Esophagus (tissue), 2 donors: ENCODE measurements around the gene YIPF5. TPM values are rescaled to one million over a fixed set of nuclear protein-coding genes. Genes with fewer than 3 reads are reported as not detected.

ENCODE experiments used
- H3K27ac ChIP-seq, 2 donors: one replicate each; pipeline ENCODE4 v1.5.1; 2013; ENCODE audit warnings: low read depth in 2 of 2, mild to moderate bottlenecking in 2 of 2, inconsistent platforms in 1 of 2, low read length in 1 of 2, moderate library complexity in 1 of 2
- H3K27me3 ChIP-seq, 2 donors: one replicate each; pipeline ENCODE4 v1.6.1; 2013; ENCODE audit warnings: low read length in 2 of 2, control low read depth in 1 of 2, mild to moderate bottlenecking in 1 of 2; ENCODE audit not compliant: insufficient read depth in 2 of 2, control insufficient read depth in 1 of 2
- H3K36me3 ChIP-seq, 2 donors: one replicate each; pipeline ENCODE4 v1.6.1; 2013; ENCODE audit warnings: low read length in 1 of 2; ENCODE audit not compliant: control insufficient read depth in 2 of 2, insufficient read depth in 2 of 2
- H3K4me1 ChIP-seq, 2 donors: one replicate each; pipeline ENCODE4 v1.6.1; 2013; ENCODE audit warnings: low read length in 1 of 2; ENCODE audit not compliant: control insufficient read depth in 2 of 2, insufficient read depth in 2 of 2
- H3K4me3 ChIP-seq, 2 donors: one replicate each; pipeline ENCODE4 v1.5.1; 2013; ENCODE audit warnings: low read length in 2 of 2, mild to moderate bottlenecking in 2 of 2, low read depth in 1 of 2, moderate library complexity in 1 of 2
- H3K9me3 ChIP-seq, 2 donors: one replicate each; pipeline ENCODE4 v1.6.1; 2013; ENCODE audit warnings: mild to moderate bottlenecking in 2 of 2, low read depth in 1 of 2, low read length in 1 of 2, moderate library complexity in 1 of 2; ENCODE audit not compliant: control insufficient read depth in 2 of 2, insufficient read depth in 1 of 2
- WGBS, 2 donors: extraction: QIAGEN DNeasy Blood & Tissue Kit; methylation state at CpG; one replicate each; pipeline ENCODE4 v1.1.7; 2013; 5-methylcytosine and 5-hydroxymethylcytosine counted together
- polyA plus RNA-seq, 2 donors: library from polyadenylated mRNA; stranded (reverse); fragments of 200-250 nt; gene quantifications; one replicate each; pipeline ENCODE4 v1.2.3, GENCODE V29; 2013
- donor health status: healthy with polysubstance abuse.
- donor health status: Bipolar disorder and iron deficiency.

YIPF5 gene
- 10 to 100 TPM in 1 of 2 donors, 1 to 10 TPM in 1; 7.1 to 15.1 TPM for polyA plus RNA-seq

GRCh38 chr5:144170276-144171024, at the start of gene YIPF5, which contains the start of gene KCTD16:
YIPF5 (minus strand) TSS chr5:144170659; CDS start chr5:144169955, 704 bp downstream.
KCTD16 (plus strand) TSS chr5:144170873.
- Histone ChIP-seq H3K4me1 (no peaks in the 10 kb centered on the region), H3K4me3 (peak within 1 kb of the TSS; percentile 84 to 99), H3K36me3 (no peaks in the 10 kb centered on the region), H3K9me3 (no peaks in the 10 kb centered on the region), H3K27me3 (no peaks in the 10 kb centered on the region), H3K27ac (peak within 1 kb of the TSS; percentile 74 to 82)
- 0% methylated on average over 39 of the region's 39 CpGs for WGBS, 2 donors

GRCh38 chr5:144219869-144220268, 49.4 kb upstream of the YIPF5 start:
- WGBS, 2 donors, result 65 to 70% methylated on average over 3 of the region's 3 CpGs
- H3K4me1 ChIP-seq, result no peaks in the 10 kb centered on the region

DNA sequence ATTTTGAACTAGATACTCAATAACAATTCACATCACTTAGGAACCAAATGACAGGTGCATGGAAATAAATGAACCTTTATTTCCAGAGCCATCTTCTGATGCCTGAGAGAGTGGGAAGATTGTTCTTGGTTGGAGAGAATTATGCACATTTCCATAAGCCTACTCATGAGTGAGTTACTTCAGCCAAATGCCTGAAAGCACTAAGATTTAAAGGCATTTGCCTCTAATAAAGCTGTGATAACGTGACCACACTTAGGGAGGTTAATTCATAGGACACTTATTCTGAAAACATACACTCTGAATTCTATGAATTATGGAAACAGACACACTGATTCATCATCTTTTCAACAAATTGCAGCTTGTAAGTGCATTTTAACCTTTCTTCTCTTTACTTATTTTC, 40.2 kb upstream of the YIPF5 start:
- Histone ChIP-seq H3K4me1 (no peaks in the 10 kb centered on the region), H3K27ac (no peak overlapping the region), H3K9me3 (no peaks in the 10 kb centered on the region), H3K27me3 (peaks cover 0 to 4% of the 10 kb centered on the region in 2 donors), H3K4me3 (no peak overlapping the region), H3K36me3 (no peaks in the 10 kb centered on the region)
- 41 to 61% methylated on average over 1 of the region's 1 CpG for WGBS, 2 donors

More at GRCh38 chr5:144219869-144220268, 49.4 kb upstream of the YIPF5 start:
- no peaks in the 10 kb centered on the region for H3K27me3 ChIP-seq
- H3K9me3 ChIP-seq, result no peaks in the 10 kb centered on the region
- H3K4me3 ChIP-seq, result no peak overlapping the region
- H3K36me3 ChIP-seq, result no peaks in the 10 kb centered on the region
- H3K27ac ChIP-seq, result no peak overlapping the region

- H3K4me1 ChIP-seq, result no peaks in the 10 kb centered on the region
- no peaks in the 10 kb centered on the region for H3K36me3 ChIP-seq
- peaks cover 4 to 8% of the 10 kb centered on the region in 2 donors for H3K27me3 ChIP-seq
- 57 to 77% methylated on average over 4 of the region's 4 CpGs for WGBS, 2 donors
- no peaks in the 10 kb centered on the region for H3K9me3 ChIP-seq
- H3K27ac ChIP-seq, result no peak overlapping the region
- H3K4me3 ChIP-seq, result no peak overlapping the region
Measured at GRCh38 chr5:144209361-144209760, 38.9 kb upstream of the YIPF5 start.

- no peak overlapping the region for H3K4me3 ChIP-seq
- H3K36me3 ChIP-seq, result no peaks in the 10 kb centered on the region
- no peak overlapping the region for H3K27ac ChIP-seq
- no peaks in the 10 kb centered on the region for H3K9me3 ChIP-seq
- H3K27me3 ChIP-seq, result peaks cover 4 to 8% of the 10 kb centered on the region in 2 donors
- H3K4me1 ChIP-seq, result no peaks in the 10 kb centered on the region
Measured at GRCh38 chr5:144207875-144208444, 37.5 kb upstream of the YIPF5 start.

GRCh38 chr5:144206141-144206540, 35.7 kb upstream of the YIPF5 start:
- 39 to 66% methylated on average over 2 of the region's 2 CpGs for WGBS, 2 donors
- peaks cover 4 to 8% of the 10 kb centered on the region in 2 donors for H3K27me3 ChIP-seq
- H3K36me3 ChIP-seq, result no peaks in the 10 kb centered on the region
- H3K4me1 ChIP-seq, result no peaks in the 10 kb centered on the region
- H3K4me3 ChIP-seq, result no peak overlapping the region
- H3K27ac ChIP-seq, result no peak overlapping the region
- no peaks in the 10 kb centered on the region for H3K9me3 ChIP-seq

- H3K4me1 ChIP-seq, result no peaks in the 10 kb centered on the region
- no peaks in the 10 kb centered on the region for H3K36me3 ChIP-seq
- no peak overlapping the region for H3K4me3 ChIP-seq
- H3K27ac ChIP-seq, result no peak overlapping the region
- 2% methylated on average over 26 to 31 of the region's 31 CpGs for WGBS, 2 donors
- H3K9me3 ChIP-seq, result no peaks in the 10 kb centered on the region
- peaks cover 4 to 8% of the 10 kb centered on the region in 2 donors for H3K27me3 ChIP-seq
Measured at GRCh38 chr5:144205141-144205551, 34.7 kb upstream of the YIPF5 start.

DNA sequence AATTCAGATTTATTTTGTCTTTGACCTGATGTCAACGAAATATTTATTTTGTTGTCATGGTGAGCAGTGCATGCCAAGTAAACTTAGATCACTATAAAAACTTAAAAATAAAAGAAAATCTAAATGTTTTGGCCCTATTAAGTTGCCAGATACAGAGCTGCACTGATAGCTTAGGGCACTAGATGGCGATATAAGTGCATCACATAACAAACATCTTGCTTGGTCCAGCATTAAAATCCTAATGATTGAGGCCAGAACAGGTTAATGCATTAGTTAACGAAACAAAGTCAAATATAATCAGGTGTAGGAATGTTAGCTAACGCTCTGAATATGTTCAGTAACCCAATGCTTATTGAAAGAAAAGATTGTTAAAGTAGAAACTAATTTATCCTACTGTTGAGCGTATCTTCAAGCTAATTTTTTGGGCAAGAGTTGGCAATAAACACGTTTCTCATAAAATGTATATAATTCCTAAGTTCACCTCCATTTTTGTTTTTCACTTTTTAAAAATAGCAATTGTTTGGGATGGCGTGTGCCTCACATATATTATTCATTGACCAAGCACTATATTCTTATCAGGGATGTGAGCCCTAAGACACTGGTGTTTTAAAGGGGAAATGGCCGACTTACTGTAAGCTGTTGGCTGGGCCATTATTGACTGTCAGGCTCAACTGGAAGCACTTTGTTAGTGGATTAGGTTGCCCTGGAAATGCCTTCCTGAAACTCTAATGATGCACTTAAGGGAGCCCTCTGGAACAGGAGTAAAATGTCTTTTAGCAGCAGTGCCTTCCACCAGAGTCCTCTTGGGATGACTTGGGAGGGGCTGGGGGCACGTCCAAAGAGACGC, 33.5 kb upstream of the YIPF5 start:
- 37 to 38% methylated on average over 10 of the region's 10 CpGs for WGBS, 2 donors
- Histone ChIP-seq H3K4me3 (no peak overlapping the region), H3K4me1 (no peaks in the 10 kb centered on the region), H3K27ac (no peak overlapping the region), H3K36me3 (no peaks in the 10 kb centered on the region), H3K9me3 (no peaks in the 10 kb centered on the region), H3K27me3 (peaks cover 4 to 8% of the 10 kb centered on the region in 2 donors)

DNA sequence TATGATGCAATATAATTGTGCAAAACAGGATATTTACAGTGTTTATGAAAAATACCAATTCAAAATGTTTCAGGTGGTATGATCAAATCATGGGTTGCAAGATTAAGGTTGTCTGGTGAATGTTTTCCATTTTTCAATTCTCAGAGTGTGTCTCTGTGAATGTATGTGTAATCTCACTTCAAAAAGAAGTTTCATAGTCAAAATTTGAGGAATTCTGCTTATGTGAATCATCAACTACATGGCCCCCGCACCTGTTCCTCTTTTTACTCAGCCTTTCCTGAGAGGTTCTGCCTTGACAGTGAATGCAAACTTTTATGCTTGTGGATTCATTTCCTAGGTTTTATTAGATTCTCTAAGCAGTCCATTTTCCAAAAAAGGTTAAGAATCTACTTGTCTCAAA, 32.3 kb upstream of the YIPF5 start:
- H3K36me3 ChIP-seq, result no peaks in the 10 kb centered on the region
- 82 to 86% methylated on average over 1 of the region's 1 CpG for WGBS, 2 donors
- H3K27me3 ChIP-seq, result peaks cover 4 to 8% of the 10 kb centered on the region in 2 donors
- H3K4me3 ChIP-seq, result no peak overlapping the region
- no peaks in the 10 kb centered on the region for H3K4me1 ChIP-seq
- no peaks in the 10 kb centered on the region for H3K9me3 ChIP-seq
- no peak overlapping the region for H3K27ac ChIP-seq
